ENCODE results near the gene RALGDS. TPM values are rescaled to one million over a fixed set of nuclear protein-coding genes. Genes with fewer than 3 reads are reported as not detected.

The RALGDS gene
- total RNA-seq, 4 donors from 2014 or later = 21.1 to 47.0 (median 36.9) TPM

DNA sequence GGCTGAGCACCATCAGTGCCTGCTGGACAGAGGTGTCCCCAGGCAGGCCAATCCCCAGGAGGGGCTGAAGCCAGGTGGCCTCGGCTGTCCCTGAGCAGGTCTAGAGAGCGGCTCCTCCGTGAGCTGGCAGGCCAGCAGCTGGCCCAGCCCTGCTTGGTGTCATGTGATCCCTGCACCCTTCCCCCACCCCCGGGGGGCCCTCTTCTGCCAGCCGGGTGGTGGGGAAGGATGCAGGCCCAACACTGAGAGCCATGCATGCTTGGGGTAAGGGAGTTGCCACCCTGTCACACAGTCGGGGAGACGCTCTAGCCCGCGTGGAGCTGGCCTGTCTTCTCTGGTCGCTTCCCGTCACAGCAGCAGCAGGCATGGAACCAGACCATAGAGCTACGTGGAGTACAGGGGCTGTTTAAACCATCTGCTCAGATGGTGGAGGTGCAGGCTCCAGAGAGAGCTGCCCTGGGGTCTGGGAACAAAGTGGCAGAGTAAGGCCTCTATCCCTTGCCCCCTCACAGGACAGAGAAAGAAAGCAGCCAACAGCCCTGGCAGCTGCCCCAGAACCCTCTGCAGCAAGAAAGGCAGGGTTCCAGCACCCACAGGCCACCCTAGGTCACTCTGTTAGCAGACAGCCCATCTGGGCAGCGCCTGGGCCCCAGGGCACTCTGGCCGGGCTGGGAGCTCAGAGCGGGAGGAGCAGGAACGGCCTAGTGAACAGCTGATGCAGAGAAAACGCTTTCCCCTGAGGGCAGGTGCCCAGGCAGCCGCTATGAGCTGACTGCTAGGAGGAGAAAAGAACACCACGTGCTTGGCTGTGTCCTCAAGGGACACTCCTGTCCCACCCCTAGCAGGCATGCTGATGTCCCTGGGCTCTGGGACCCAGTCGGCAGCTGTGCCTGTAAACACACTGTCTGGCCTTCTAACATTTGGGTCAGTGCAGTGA is 6.8 kb downstream of the RALGDS start:
- H3K27ac ChIP-seq = peak overlapping the region; percentile 85 to 98 (median 93)
- no peaks in the 10 kb centered on the region for H3K27me3 ChIP-seq
- H3K36me3 ChIP-seq = peaks cover 0 to 21% of the 10 kb centered on the region in 2 donors
- TF ChIP-seq CTCF (IDR thresholded peaks at IDR 0.05 in 4 of 5, conservative IDR thresholded peaks at IDR 0.05 in 1 of 5) (peak in 2 of 5 experiments; percentile 14 to 22), POLR2A (IDR thresholded peaks at IDR 0.05) (peak; percentile 52 to 69)
- H3K9me3 ChIP-seq = no peaks in the 10 kb centered on the region
- DNase-seq = peak; percentile 86 to 94
- intact Hi-C loops (cut with DNase I; ENCODE audit: low total_unique reads) = loop anchor here (1.0 kb wide), 3 partner anchors 24 to 35 kb away; no protein-coding TSS in a partner anchor
- peaks cover 72 to 74% of the 10 kb centered on the region in 2 donors for H3K4me1 ChIP-seq
- peak; percentile 77 to 78 for ATAC-seq
- in situ Hi-C loops (cut with MboI; ENCODE audit: low sequenced_read_pairs in 4 of 4) = no loop called here
- H3K4me3 ChIP-seq = peak overlapping the region; percentile 4 to 29 (median 19)

GRCh38 chr9:133113163-133113948 is 7.7 kb downstream of the RALGDS start:
- H3K4me3 ChIP-seq = peak overlapping the region; percentile 4 to 29 (median 19)
- in situ Hi-C loops (cut with MboI; ENCODE audit: low sequenced_read_pairs in 4 of 4) (no loop called here), intact Hi-C loops (cut with DNase I; ENCODE audit: low total_unique reads) (no loop called here)
- no peaks in the 10 kb centered on the region for H3K27me3 ChIP-seq
- DNase-seq (peak; percentile 30 to 38), ATAC-seq (no peak)
- H3K4me1 ChIP-seq = peaks cover 63 to 65% of the 10 kb centered on the region in 2 donors
- TF ChIP-seq POLR2A (IDR thresholded peaks at IDR 0.05) (no peak), CTCF (IDR thresholded peaks at IDR 0.05 in 4 of 5, conservative IDR thresholded peaks at IDR 0.05 in 1 of 5) (no peak)
- no peaks in the 10 kb centered on the region for H3K9me3 ChIP-seq
- peaks cover 0 to 30% of the 10 kb centered on the region in 2 donors for H3K36me3 ChIP-seq
- H3K27ac ChIP-seq = peak overlapping the region; percentile 85 to 98 (median 93)

DNA sequence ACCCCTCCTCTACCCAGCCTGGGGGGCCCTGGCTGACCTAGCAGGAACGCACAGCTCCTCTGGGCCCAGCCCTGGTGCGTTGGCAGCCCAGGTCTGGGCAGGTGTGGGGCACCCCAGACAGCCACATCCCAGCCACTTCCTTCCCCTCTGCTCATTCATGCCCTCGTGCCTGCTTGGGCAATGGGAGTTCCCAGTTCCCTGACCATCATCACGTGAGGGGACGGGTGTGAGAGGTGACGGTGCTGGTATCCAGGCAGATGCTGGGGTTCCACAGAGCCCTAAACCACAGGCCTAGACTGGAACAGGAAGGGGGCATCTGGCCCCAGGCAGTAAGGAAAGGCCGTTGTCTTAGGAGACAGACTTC is 8.4 kb downstream of the RALGDS start:
- Histone ChIP-seq H3K27me3 (no peaks in the 10 kb centered on the region), H3K4me1 (peaks cover 56 to 58% of the 10 kb centered on the region in 2 donors), H3K27ac (peak overlapping the region; percentile 85 to 98 (median 93)), H3K9me3 (no peaks in the 10 kb centered on the region), H3K4me3 (no peak overlapping the region), H3K36me3 (peaks cover 0 to 37% of the 10 kb centered on the region in 2 donors)
- intact Hi-C loops (cut with DNase I; ENCODE audit: low total_unique reads) (no loop called here), in situ Hi-C loops (cut with MboI; ENCODE audit: low sequenced_read_pairs in 4 of 4) (no loop called here)
- ATAC-seq (no peak), DNase-seq (peak; percentile 62 to 71)
- no peak for TF ChIP-seq CTCF (IDR thresholded peaks at IDR 0.05 in 4 of 5, conservative IDR thresholded peaks at IDR 0.05 in 1 of 5)
- TF ChIP-seq POLR2A (IDR thresholded peaks at IDR 0.05) = no peak

DNA sequence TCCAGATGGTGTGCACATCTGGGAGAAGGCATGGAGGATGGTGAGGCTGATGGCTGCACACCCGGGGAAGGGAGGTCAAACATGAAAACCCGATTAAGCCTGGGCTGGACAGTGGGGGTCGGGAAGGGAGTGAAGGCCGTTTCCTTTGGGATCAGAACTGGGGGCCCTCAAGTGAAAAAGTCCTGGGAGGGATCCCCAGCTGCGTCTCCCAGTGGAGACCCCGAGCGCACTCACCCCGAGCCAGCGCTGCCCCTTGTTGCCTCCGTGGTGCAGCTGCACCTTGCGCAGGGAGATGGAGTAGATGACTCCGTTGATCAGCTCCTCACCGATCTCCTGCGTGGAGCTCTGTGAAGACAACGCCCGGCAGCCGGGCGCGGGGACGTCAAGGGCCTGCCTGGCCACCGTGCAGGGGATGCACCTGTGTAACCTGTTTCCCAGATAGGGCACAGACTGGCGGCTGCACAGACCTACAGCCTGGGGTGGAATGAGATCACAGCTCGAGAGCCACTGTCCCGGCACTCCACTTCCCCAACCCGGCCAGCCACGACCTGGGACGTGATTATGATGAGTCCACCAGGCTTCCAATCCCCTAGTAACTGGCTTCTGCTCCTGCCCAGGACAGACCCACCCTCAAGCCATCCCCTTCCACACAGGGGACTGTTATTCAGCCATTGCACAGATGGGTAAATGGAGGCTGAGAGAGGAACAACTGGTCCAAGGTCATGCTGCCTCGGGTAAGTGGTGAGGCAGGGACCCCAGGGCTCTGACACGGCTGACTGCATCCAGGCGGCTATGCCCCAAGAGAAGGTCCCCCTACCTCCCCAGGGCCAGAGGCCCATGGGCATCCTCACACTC is 9.0 kb downstream of the RALGDS start:
- Histone ChIP-seq H3K27ac (peak overlapping the region; percentile 85 to 98 (median 93)), H3K4me3 (no peak overlapping the region), H3K9me3 (no peaks in the 10 kb centered on the region), H3K36me3 (peaks cover 0 to 43% of the 10 kb centered on the region in 2 donors), H3K4me1 (peaks cover 50 to 52% of the 10 kb centered on the region in 2 donors), H3K27me3 (no peaks in the 10 kb centered on the region)
- ATAC-seq = no peak
- in situ Hi-C loops (cut with MboI; ENCODE audit: low sequenced_read_pairs in 4 of 4) = no loop called here
- TF ChIP-seq CTCF (IDR thresholded peaks at IDR 0.05 in 4 of 5, conservative IDR thresholded peaks at IDR 0.05 in 1 of 5) (no peak), POLR2A (IDR thresholded peaks at IDR 0.05) (no peak)
- DNase-seq = peak in 1 of 2 donors; percentile 1
- intact Hi-C loops (cut with DNase I; ENCODE audit: low total_unique reads) = no loop called here

All from gastrocnemius medialis (tissue), 4 donors.